ENCODE data around the gene IRGM.
"Not testable (repeated sequence)": the region's sequence is repeated elsewhere in the genome, so short reads cannot be mapped to it uniquely, and the experiment has no call there.

Gene IRGM, protein sequence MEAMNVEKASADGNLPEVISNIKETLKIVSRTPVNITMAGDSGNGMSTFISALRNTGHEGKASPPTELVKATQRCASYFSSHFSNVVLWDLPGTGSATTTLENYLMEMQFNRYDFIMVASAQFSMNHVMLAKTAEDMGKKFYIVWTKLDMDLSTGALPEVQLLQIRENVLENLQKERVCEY

DNA sequence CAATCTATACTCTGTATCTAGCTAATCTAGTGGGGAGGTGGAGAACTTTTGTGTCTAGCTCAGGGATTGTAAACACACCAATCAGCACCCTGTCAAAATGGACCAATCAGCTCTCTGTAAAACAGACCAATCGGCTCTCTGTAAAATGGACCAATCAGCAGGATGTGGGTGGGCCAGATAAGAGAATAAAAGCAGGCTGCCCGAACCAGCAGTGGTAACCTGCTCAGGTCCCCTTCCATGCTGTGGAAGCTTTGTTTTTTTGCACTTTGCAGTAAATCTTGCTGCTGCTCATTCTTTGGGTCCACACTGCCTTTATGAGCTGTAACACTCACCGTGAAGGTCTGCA lies at the start of gene IRGM:
Gene IRGM (plus strand): TSS at position 214 of the 346 bp plus-strand sequence. CDS start 1,603 bp downstream, outside the sequence.
- DNase-seq = not testable (repeated sequence)

DNA sequence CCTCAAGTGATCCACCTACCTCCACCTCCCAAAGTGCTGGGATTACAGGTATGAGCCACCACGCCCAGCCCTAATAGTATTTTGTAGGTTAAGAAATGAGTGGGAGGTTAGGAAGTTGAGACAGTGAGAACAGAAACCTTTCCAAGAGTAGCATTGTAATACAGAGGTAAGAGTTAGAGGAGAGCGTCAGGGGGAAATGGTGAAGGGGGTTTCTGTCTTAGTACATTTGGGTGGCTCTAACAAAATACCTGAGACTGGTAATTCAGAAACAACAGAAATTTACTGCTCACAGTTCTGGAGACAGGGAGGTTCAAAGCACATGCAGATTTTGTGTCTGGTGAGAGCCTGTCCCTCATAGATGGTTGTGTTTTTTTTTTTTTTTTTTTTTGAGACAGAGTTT lies 48.9 kb upstream of the IRGM start:
- DNase-seq = no peak

DNA sequence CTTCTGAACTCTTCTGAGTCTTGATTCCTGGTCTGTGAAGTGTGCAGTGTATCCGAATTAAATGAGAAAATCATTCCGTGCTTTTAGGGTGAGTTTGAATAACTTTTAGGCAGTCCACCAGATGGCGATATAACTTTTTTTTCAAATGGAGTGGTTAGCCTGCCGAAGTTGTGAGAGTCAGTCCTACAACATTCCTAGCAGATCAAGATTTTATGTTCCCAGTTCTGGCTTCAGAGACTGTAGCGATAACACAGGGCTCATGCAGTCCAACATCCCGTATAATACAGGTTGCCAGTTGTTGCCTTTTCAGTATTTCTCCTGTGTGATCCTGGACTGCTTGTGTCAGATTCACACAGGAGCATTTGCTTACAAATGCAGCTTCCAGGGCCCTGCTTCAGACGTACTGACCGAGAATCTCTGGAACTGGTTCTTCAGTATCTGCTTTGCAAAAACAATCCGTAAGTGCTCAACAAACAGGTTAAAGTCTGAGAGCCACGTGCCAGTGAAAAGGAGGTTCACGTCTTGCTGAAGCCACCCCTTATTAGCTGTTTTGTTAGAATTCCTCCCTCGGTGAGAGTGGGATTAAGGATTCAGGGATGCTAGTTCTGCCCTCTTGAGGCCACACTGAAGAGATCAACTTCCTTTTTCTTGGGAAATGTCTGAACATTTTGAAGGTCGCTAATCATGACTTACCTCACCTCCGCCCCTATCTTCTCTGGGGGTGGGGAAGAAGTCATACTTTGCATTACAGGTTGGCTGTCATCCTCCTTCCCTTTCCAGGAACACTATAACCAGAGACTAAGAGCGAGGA lies 45.0 kb upstream of the IRGM start:
- no peak for DNase-seq

DNA sequence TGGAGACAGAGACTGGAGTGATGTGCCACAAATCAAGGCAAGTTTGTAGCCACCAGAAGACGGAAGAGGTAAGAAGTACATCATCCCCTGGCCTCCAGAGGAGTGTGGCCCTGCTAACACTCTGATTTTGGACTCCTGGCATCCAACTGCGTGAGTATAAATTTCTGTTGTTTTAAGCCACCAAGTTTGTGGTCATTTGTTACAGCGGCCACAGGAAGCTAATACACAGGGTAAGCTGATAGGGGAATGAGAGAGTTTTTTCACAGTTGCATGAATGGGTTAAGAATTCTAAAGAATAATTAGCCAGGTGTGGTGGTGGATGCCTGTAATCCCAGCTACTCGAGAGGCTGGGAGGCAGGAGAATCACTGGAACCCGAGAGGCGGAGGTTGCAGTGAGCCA lies 41.9 kb upstream of the IRGM start:
- no peak for DNase-seq

DNA sequence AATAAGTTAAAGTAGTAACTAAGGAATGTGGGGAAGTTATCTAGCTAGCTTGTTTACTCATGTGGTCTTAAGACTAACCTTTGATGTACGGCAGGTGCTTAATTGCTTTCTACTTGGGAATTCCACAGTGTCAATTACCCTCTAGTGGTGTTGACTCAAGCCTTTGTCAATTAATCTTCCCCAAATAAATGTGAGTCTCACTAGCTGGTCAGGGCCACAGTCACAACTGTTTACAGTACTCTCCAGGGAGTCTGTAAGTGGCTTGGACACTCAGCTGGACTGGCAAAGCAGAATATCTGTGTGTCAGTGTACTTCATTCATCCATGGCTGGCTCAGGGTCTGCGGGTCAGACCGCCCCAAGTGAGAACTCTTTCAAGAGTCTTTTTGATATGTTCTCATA lies 37.0 kb upstream of the IRGM start:
- no peak for DNase-seq

DNA sequence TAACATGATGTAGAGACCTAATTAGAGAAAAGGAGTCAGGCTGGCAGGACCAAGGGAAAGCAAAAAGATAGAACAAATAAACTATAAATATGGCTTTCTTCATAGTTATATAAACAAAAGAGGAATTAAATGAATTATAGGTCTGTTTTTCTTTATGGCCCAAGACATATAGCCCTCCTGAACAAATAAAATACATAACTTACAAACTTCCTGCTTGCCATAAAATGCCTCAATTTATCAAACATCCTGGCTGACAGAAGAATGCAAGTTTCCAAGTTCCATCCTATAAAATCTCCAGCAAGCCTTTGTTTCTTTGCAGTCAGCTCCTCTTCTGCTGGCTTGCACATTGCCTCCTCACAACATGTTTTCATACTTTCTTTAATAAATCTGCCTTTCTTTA lies 31.3 kb upstream of the IRGM start:
- DNase-seq = no peak

DNA sequence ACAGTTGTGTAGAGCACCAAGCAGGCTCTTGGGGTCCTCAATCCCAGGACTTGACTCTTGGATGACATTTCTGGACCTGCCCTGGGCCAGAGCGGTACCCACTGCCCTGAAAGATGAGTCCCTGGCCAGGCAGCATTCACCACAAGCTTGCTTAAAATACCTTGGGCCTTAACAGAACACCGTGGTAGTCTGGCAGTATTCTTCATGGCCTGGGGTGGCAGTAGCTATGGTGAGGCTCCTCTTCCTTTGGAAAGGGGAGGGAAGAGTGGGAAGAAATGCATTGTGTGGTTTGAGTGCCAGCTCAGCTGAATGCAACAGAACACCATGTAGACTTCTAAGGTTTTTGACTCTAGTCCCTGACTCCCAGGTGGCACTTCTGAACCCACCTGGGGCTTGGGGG lies 29.4 kb upstream of the IRGM start:
- no peak for DNase-seq

DNA sequence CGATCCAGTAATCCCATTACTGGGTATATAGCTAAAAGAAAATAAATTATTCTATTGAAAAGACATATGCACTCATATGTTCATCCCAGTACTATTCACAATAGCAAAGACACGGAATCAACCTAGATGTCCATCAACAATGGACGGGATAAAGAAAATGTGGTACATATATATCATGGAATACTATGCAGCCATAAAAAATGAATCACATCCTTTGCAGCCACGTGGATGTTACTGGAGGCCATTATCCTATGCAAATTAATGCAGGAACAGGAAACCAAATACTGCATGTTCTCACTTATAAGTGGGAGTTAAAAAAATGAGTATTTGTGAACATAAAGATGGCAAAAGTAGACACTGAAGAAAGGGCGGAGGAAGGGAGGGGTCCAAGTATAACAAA lies 16.6 kb upstream of the IRGM start:
- no peak for DNase-seq

DNA sequence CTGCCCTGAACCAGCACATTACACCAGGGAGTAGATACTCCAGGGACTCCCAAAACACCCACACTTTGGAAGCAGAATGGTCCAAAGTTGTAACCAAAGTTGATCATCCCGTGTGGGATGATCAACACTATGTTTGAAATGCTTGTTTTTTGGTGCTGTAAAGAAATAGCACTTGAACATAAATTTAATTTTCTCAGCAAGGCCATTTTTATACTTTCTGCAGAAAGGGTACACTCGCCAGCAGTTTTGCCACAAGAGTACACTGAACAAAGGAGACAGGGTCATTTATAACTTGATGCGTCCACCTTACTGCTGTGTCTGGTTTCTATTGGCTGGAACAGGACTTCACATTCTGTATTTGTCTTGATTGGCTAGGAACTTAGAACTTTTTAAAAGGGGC lies 14.5 kb upstream of the IRGM start:
- not testable (repeated sequence) for DNase-seq

DNA sequence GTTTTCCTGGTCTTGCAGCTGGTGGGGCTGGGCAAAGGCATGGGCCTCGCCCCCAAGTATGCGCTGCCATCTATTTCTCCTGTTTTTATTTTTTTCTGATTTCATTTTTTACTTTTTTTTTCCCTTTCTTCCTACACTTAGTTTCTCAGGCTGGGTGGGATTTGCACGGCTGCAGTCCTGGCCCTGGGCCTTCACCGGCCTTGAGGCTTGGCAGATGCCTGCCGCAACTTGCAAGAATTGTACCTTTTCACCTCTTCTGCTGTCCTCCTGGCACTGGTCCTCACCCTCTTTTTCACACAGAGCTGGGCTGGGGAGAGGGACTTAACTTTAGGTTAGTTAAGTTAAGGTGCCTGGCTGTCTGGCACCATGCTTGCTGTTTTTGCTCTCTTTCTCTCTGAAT lies 10.3 kb upstream of the IRGM start:
- DNase-seq = no peak

DNA sequence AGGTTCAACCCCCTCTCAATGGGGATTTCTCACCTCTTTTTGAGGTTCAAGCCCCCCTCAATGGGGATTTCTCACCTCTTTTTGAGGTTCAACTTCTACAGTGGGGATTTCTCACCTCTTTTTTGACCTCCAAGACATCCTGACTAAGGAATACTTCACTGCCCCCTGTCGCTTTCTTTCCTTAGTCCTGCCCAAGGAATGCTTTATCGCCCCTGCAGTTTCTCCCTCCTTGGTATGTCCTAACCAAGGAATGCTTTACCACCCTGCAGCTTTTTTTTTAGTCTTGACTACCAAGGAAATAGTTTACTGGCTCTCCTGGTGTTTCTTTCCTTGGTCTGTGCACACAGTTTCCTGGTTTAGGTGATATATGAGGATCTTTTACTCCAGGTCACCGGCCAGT lies 9.6 kb upstream of the IRGM start:
- no peak for DNase-seq

DNA sequence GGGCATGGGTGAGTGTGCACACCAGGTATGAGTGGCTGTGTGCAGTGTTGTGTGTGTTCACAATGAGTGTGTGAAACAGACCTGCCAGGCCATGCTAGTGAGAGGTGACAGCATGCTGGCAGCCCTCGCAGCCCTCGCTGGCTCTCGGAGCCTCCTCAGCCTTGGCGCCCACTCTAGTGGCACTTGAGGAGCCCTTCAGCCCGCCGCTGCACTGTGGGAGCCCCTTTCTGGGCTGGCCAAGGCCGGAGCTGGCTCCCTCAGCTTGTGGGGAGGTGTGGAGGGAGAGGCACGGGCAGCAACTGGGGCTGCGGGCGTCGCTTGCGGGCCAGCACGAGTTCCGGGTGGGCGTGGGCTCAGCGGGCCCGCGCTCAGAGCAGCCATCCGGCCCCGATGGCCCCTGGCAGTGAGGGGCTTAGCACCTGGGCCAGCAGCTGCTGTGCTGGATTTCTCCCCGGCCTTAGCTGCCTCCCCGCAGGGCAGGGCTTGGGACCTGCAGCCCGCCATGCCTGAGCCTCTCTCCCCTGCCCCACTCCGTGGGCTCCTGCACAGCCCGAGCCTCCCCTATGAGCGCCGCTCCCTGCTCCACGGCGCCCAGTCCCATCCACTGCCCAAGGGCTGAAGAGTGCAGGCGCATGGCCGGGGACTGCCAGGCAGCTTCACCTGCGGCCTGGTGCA lies 999 bp upstream of the IRGM start:
- DNase-seq = not testable (repeated sequence)

DNA sequence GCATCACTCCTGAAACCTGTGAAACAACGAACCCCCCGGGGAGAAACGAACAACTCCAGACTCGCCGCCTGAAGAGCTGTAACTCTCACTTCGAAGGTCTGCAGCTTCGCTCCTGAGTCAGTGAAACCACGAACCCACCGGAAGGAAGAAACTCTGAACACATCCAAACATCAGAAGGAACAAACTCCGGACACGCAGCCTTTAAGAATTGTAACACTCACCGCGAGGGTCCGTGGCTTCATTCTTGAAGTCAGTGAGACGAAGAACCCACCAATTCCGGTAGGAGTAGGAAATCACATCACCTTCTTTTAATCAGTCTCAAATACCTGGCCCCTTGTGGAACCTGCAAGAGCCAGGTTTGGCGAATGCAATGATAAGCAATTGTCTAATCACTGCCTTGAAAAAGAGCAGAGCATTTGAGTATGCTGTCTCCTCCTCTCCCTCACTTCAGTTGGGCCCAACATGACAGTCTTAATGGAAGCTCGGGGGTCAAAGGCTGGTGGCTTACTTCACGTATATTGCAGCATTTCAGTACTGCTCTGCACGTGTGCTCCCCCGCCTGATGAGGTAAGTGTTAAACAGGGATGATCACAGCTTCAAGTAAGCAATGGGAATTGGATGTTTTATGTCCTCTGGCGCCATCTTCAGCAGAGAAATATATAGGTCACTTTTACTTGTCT lies 473 bp downstream of the IRGM start:
- peak; percentile 49 to 59 for DNase-seq

DNA sequence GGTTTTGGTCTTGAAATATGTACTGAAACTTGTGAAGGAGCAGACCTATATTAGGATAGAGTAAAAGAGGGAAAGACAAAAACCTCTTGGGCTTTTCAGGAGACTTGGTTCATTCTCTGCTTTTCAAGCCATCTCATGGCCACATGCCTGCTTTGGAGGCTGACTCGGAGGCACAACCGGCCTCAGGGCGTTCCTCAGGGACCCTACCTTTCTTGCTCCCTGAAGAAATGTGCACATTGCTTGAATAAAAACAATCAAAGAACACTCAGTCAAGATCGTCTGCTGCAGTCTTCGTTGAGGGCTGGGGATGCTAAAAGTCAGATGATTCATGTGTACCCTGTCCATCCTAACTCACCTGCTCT lies 994 bp downstream of the IRGM start:
- no peak for DNase-seq

DNA sequence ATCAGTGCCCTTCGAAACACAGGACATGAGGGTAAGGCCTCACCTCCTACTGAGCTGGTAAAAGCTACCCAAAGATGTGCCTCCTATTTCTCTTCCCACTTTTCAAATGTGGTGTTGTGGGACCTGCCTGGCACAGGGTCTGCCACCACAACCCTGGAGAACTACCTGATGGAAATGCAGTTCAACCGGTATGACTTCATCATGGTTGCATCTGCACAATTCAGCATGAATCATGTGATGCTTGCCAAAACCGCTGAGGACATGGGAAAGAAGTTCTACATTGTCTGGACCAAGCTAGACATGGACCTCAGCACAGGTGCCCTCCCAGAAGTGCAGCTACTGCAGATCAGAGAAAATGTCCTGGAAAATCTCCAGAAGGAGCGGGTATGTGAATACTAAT lies 1.9 kb downstream of the IRGM start:
- DNase-seq = no peak

DNA sequence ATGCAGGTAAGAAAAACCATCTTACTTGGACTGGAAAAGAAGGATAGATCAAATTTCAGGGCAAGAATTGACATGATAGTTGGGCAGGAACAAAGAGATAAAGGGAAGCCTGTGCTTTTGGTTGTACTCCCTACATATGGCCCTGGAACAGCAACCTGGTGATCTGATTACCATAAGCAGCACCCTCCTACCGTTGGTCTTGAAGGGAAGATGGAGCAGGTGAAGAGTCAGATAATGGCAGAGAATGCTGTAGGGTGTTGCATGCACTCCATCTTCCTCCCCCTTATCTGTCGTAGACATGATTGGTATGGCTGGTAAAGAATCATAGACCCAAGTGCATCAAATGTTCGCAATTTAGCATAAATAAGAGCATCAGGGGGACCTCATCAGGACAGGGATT lies 4.7 kb downstream of the IRGM start:
- no peak for DNase-seq

DNA sequence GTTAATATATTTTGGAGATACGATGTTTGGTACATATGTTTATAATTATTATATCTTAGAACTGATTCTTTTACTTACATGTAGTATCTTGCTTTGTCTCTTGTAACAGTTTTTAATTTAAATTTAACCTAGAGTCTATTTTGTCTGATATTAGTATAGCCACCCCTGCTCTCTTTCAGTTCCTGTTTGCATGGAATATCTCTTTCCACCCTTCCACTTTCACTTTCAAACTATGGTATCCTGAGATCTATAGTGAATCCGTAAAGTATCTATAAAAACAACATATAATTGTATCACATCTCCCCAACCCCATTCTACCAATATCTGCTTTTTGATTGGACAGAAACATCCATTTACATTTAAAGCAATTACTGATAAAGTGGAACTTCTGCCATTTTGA lies 7.2 kb downstream of the IRGM start:
- no peak for DNase-seq

DNA sequence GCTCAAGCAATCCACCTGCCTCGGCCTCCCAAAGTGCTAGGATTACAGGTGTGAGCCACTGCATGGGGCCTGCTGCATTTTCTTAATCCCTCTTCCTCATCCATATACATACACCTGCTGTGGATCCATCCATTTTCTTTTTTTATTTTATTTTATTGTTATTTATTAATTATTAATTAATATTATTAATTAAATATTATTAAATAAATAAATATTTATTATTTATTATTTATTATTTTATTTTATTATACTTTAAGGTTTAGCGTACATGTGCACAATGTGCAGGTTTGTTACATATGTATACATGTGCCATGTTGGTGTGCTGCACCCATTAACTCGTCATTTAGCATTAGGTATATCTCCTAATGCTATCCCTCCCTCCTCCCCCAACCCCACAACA lies 10.4 kb downstream of the IRGM start:
- DNase-seq = not testable (repeated sequence)

DNA sequence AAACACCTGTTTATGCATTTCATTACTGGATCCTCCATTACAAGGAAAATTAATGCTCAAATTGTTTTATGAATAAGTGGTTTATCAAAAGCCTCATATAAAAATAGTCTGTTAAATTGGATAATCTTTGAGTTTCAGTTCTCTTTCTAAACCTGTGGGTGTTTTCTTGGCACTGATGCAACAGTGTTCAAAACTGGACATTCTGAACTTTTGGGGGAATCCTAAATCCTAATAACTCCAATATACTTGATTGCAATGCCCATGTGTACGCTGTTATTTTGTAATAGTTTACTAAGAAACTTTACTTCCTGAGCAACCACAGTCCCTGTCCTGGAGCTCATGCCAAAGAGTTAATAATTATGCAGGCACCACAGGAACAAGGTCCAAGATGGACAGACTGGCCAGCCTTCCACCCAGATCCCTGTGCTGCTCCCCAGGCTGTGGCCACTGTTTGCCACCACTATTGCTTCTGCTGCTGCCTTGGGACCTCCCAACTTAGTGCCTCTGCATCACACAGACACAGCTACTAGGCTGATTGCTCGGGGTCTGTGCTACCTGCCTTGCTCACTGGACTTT lies 14.0 kb downstream of the IRGM start:
- no peak for DNase-seq

DNA sequence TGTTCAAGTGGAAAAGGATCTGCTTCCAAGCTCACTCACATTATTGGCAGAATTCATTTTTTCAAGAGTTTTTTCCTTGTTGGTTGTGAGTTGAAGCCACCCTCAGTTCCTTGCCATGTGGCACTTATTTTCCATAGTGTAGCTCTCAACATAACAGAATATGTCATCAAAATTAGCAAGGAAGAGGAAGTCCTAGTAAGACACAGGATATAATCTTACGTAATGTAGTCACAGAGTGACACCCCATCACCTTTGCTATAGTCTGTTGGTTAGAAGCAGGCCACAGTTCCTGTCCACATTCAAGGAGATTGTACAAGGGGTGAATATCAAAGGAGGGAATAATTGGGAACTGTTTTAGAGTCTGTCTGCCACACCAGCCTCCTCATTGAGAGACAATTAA lies 15.7 kb downstream of the IRGM start:
- DNase-seq = no peak

DNA sequence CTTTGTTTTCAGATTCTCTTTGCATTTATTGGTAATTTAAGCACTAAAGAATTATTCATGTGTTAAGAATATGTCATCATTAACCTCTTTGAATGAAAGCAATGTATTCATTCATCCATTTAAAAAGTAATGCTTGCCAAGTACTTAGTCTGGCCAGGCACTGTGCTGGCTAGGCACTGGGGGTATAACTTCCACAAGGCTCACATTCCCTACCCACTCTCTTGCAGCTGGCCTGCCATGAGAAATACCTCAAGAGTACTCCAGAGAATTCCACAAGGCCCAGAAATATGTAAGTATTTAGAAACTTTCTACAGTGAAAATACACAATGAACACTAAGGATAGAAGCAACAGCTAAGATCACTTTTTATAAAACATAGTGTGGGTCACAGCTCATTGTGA lies 33.0 kb downstream of the IRGM start:
- DNase-seq = no peak

DNA sequence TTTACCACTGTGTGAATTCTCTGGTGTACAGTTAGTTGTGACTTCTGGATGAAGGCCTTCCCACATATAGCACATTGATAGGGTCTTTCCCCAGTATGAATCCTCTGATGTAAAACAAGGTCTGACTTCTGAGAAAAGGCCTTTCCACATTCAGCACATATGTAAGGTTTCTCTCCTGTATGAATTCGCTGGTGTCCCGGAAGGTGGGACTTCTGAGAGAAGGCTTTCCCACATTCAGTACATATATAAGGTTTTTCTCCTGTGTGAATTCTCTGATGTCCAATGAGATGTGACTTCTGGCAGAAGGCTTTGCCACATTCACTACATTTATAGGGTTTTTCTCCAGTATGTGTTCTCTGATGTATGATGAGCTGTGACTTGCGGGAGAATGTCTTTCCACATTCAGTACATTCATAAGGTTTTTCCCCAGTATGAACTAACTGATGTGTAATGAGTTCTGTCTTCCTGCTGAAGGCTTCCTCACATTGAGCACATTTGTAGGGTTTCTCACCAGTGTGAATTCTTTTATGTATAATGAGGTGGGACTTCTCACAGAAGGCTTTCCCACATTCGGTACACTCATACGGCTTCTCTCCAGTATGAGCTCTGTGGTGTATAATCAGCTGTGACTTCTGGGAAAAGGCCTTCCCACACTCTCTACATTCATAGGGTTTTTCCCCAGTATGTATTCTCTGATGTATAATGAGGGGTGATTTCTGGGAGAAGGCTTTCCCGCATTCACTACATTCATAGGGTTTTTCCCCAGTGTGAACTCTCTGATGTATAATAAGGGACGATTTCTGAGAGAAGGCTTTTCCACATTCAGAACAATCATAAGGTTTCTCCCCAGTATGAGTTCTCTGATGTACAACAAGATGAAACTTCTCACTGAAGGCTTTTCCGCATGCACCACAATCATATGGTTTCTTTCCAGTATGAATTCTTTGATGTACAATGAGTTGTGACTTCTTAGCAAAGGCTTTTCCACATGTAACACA lies 49.4 kb downstream of the IRGM start:
- DNase-seq = no peak

Measured in activated CD4-positive, alpha-beta T cell treated with anti-CD3 and anti-CD28 coated beads, Interleukin-2, amount 50 U/mL, for 48 hours (primary cell).